PFSK-1 (cell line): Measurements from ENCODE around the gene KDM4C.

Source experiments
- FOXP2 ChIP-seq: optimal IDR thresholded peaks from 2 replicates; pipeline ENCODE3; 2011; ENCODE audit warnings: borderline replicate concordance, control low read depth, inconsistent platforms; ENCODE audit not compliant: insufficient read depth; ENCODE audit errors: extremely low read length, extremely low read depth
- POLR2AphosphoS5 ChIP-seq: IDR thresholded peaks from 2 replicates; pipeline ENCODE4 v1.6.1; 2012; ENCODE audit warnings: low read depth, mild to moderate bottlenecking, control low read depth, low read length, moderate library complexity
- SIN3A ChIP-seq: IDR thresholded peaks from 2 replicates; pipeline ENCODE4 v1.6.1; 2012; ENCODE audit warnings: mild to moderate bottlenecking, low read length, moderate library complexity, borderline replicate concordance; ENCODE audit not compliant: insufficient read depth
- TAF1 ChIP-seq: IDR thresholded peaks from 2 replicates; pipeline ENCODE4 v1.6.1; 2012; ENCODE audit warnings: low read length, control low read depth, borderline replicate concordance; ENCODE audit not compliant: insufficient read depth
- TF ChIP-seq, protein P1 (sequence below), 2 experiments: IDR thresholded peaks; 2 replicates each; pipeline versions ENCODE4 v1.6.1 to v1.8.0; 2011 to 2012; ENCODE audit warnings: low read depth in 2 of 2, low read length in 2 of 2, control low read depth in 1 of 2, inconsistent platforms in 1 of 2, mild to moderate bottlenecking in 1 of 2, moderate library complexity in 1 of 2; ENCODE audit not compliant: insufficient read depth in 1 of 2

DNA sequence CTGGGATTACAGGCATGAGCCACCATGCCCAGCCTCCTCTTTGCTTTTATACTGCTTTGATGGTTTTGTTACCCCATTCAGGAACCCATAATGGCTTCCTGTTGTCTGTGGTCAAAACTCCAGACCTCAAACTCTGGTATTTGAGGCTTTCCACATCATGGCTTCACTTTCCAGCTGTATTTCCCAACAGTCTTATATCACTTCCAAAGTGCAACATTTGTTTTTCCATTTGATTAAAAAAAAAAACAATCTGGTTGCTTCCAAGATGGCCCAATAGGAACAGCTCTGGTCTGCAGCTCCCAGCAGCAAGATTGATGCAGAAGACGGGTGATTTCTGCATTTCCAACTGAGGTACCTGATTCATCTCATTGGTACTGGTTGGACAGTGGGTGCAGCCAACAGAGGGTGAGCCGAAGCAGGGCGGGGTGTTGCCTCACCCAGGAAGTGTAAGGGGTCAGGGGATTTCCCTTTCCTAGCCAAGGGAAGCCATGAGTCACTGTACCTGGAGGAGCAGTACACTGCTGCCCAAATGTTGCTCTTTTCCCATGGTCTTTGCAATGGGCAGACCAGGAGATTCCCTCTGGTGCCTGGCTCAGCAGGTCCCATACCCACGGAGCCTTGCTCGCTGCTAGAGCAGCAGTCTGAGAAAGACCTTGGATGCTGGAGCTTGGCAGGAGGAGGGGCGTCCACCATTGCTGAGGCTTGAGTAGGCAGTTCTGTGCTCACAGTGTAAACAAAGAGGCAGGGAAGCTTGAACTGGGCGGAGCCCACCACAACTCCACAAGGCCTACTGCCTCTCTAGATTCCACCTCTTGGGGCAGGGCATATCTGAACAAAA is 458.4 kb downstream of the KDM4C start:
- TF ChIP-seq, protein P1, sequence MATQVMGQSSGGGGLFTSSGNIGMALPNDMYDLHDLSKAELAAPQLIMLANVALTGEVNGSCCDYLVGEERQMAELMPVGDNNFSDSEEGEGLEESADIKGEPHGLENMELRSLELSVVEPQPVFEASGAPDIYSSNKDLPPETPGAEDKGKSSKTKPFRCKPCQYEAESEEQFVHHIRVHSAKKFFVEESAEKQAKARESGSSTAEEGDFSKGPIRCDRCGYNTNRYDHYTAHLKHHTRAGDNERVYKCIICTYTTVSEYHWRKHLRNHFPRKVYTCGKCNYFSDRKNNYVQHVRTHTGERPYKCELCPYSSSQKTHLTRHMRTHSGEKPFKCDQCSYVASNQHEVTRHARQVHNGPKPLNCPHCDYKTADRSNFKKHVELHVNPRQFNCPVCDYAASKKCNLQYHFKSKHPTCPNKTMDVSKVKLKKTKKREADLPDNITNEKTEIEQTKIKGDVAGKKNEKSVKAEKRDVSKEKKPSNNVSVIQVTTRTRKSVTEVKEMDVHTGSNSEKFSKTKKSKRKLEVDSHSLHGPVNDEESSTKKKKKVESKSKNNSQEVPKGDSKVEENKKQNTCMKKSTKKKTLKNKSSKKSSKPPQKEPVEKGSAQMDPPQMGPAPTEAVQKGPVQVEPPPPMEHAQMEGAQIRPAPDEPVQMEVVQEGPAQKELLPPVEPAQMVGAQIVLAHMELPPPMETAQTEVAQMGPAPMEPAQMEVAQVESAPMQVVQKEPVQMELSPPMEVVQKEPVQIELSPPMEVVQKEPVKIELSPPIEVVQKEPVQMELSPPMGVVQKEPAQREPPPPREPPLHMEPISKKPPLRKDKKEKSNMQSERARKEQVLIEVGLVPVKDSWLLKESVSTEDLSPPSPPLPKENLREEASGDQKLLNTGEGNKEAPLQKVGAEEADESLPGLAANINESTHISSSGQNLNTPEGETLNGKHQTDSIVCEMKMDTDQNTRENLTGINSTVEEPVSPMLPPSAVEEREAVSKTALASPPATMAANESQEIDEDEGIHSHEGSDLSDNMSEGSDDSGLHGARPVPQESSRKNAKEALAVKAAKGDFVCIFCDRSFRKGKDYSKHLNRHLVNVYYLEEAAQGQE (IDR thresholded peaks at IDR 0.05; ENCODE audit: insufficient read depth in 1 of 2, low read depth in 2 of 2, low read length in 2 of 2) = no peak
- TF ChIP-seq TAF1 (no peak), POLR2AphosphoS5 (no peak), SIN3A (no peak), FOXP2 (no peak)
